ENCODE results near the gene DPP8. TPM values are rescaled to one million over a fixed set of nuclear protein-coding genes. Genes with fewer than 3 reads are reported as not detected.

Gene DPP8
- total and polyA plus RNA-seq, 2 experiments from 2014 or later, result 21.7 to 33.5 TPM

- no peak for TF ChIP-seq ZNF331 (CRISPR knock-in tag; IDR thresholded peaks at IDR 0.05; ENCODE audit: low read depth)
- TF ChIP-seq CTCF (conservative IDR thresholded peaks at IDR 0.05; ENCODE audit: low read depth in 2 of 2), result no peak
- TF ChIP-seq JUNB (IDR thresholded peaks at IDR 0.05; ENCODE audit: unreplicated experiment), result no peak
- TF ChIP-seq ZNF462 (CRISPR knock-in tag; IDR thresholded peaks at IDR 0.05), result no peak
Measured at GRCh38 chr15:65406424-65407000, 111.0 kb downstream of the DPP8 start (continued).

- H3K4me2 ChIP-seq, result no peak overlapping the region
- H3K36me3 ChIP-seq (ENCODE audit: insufficient read depth), result no peaks in the 10 kb centered on the region
- H3F3A ChIP-seq (replicated peaks; ENCODE audit: low read depth), result no peaks in the 10 kb centered on the region
- H3K79me2 ChIP-seq (replicated peaks; ENCODE audit: insufficient read depth), result no peaks in the 10 kb centered on the region
- Mint-ChIP-seq H3K27ac (no peak overlapping the region), H3K4me3 (no peak overlapping the region), H3K9me3 (no peaks in the 10 kb centered on the region), H3K27me3 (ENCODE audit: insufficient read depth, low read depth, poor library complexity) (peaks cover 10% of the 10 kb centered on the region), H3K4me1 (peaks cover 43% of the 10 kb centered on the region), H3K36me3 (ENCODE audit: low read depth) (peaks cover 12% of the 10 kb centered on the region; the same call in 2 of the 3 replicates)
- no peak overlapping the region for H3K4me3 ChIP-seq
- no peaks in the 10 kb centered on the region for H3K27me3 ChIP-seq (ENCODE audit: insufficient read depth)
- H3K4me1 ChIP-seq (ENCODE audit: insufficient read depth), result peaks cover 19% of the 10 kb centered on the region
- DNase-seq (ENCODE audit: low spot score) (no peak), ATAC-seq (no peak)
- H2AFZ ChIP-seq, result no peak overlapping the region
- no peak overlapping the region for H3K27ac ChIP-seq (ENCODE audit: low read depth)
- no peaks in the 10 kb centered on the region for H3K9me2 ChIP-seq (ENCODE audit: insufficient read depth)
- no peaks in the 10 kb centered on the region for H4K20me1 ChIP-seq (replicated peaks; ENCODE audit: insufficient read depth)
- TF ChIP-seq REST (IDR thresholded peaks at IDR 0.05; ENCODE audit: unreplicated experiment) (no peak), CTCF (conservative IDR thresholded peaks at IDR 0.05; ENCODE audit: low read depth in 2 of 2) (no peak), NANOG (IDR thresholded peaks at IDR 0.05; ENCODE audit: borderline replicate concordance) (no peak)
Measured at GRCh38 chr15:65405791-65406423, 111.6 kb downstream of the DPP8 start.
